Measurements from ENCODE around the gene PLCD3.

- TF ChIP-seq POLR2A (IDR thresholded peaks at IDR 0.05) (no peak), CTCF (IDR thresholded peaks at IDR 0.05 in 8 of 11, conservative IDR thresholded peaks at IDR 0.05 in 3 of 11) (no peak), POLR2AphosphoS5 (IDR thresholded peaks at IDR 0.05) (no peak)
Observed at GRCh38 chr17:45138911-45139532, 6.7 kb upstream of the PLCD3 start.
